Esophagus muscularis mucosa (tissue), 4 donors: ENCODE measurements around the gene RPS6KA5. TPM values are rescaled to one million over a fixed set of nuclear protein-coding genes. Genes with fewer than 3 reads are reported as not detected.

Experiments
- DNase-seq: peaks from one replicate; pipeline ENCODE4 v3.0.0-alpha.2; 2017; ENCODE audit errors: extremely low spot score
- H3K27ac ChIP-seq, 4 donors: fragments of 200-600 bp; sonication (generic); replicated peaks in 1 of 4; 1 replicate in 3 of 4; 2 replicates in 1 of 4; pipeline ENCODE4 v1.5.1; 2016 to 2019; ENCODE audit warnings: mild to moderate bottlenecking in 1 of 4
- H3K27me3 ChIP-seq, 4 donors: fragments of 200-600 bp; sonication (generic); one replicate each; pipeline versions ENCODE4 v1.5.1 to v1.6.0; 2016 to 2019
- H3K36me3 ChIP-seq, 4 donors: fragments of 200-600 bp; sonication (generic); one replicate each; pipeline ENCODE4 v1.5.1; 2016 to 2019
- H3K4me1 ChIP-seq, 4 donors: fragments of 200-600 bp; sonication (generic); one replicate each; pipeline ENCODE4 v1.5.1; 2016 to 2019
- H3K4me3 ChIP-seq, 4 donors: fragments of 200-600 bp; sonication (generic); 1 replicate in 2 of 4; 2 replicates in 2 of 4; pipeline ENCODE4 v1.5.1; 2016 to 2019; ENCODE audit warnings: mild to moderate bottlenecking in 4 of 4, moderate library complexity in 1 of 4
- H3K9me3 ChIP-seq, 4 donors: fragments of 200-600 bp; sonication (generic); 1 replicate in 3 of 4; 2 replicates in 1 of 4; pipeline ENCODE4 v1.5.1; 2016 to 2019
- EP300 ChIP-seq: sonication (generic); formaldehyde crosslinking; IDR thresholded peaks from one replicate; pipeline ENCODE4 v1.6.1; 2017; ENCODE audit warnings: antibody characterized with exemption
- POLR2A ChIP-seq: fragments of 450-650 bp; IDR thresholded peaks from one replicate; pipeline ENCODE4 v1.6.1; 2017; ENCODE audit warnings: antibody characterized with exemption, moderate library complexity, mild to moderate bottlenecking, low read depth
- POLR2AphosphoS5 ChIP-seq, 2 donors: sonication (generic); formaldehyde crosslinking; IDR thresholded peaks; one replicate each; pipeline ENCODE4 v1.6.1; 2017; ENCODE audit warnings: antibody characterized with exemption in 2 of 2
- WGBS: methylation state at CpG from one replicate; pipeline ENCODE4 v1.1.5; 2018; 5-methylcytosine and 5-hydroxymethylcytosine counted together
- intact Hi-C: fragments of 100-400 bp; cut with DNase I; formaldehyde crosslinking; loops from one replicate; pipeline ENCODE4 v1.15.1; 2023
- total RNA-seq, 4 donors: library from RNA; depleted of rRNA; stranded (reverse); fragments of >200 nt; gene quantifications; one replicate each; pipeline versions ENCODE4 v1.1.0 to v1.2.1, GENCODE V29; 2016
- TF ChIP-seq, protein P1 (sequence below), 3 experiments: fragments of 200-600 bp in 2 of 3; fragments of 450-650 bp in 1 of 3; sonication (generic) in 2 of 3; IDR thresholded peaks; one replicate each; pipeline ENCODE4 v1.5.1; 2017 to 2019; ENCODE audit warnings: antibody characterized with exemption in 3 of 3, mild to moderate bottlenecking in 2 of 3, moderate library complexity in 1 of 3

The RPS6KA5 gene
- total RNA-seq, 4 donors from 2014 or later = 30.8 to 40.6 (median 35.0) TPM

DNA sequence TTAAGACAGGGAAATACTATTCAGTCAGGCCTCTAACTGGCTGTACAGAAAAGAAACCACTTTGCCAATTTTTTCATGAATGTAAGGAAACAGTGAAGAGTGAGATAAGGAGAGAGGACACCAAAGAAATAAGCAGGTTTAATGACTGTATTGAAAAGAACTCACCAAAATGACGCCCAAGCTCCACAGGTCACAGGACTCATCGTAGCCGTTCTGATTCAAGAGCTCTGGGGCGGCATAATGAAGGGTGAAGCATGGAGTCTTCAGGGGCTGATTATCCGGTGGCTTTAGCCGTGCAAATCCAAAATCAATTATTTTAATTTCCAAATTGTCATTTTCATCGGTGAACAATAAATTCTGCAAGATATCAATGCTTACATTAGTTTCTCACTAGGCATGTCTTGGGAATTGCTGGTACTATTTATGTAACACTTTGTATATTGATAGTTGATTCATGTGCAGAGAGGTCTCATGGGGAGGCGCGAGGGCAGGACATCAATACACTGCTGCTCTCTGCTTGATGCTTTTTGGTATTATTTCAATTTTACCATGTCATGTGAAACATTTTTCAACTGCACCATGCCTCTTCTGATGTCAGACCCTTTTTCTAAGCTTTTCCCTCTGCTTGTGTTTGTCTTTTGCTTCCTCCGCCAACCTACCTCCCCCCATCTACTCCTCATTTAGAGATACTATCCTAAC lies 170.0 kb downstream of the RPS6KA5 start:
- no peak for DNase-seq
- TF ChIP-seq POLR2AphosphoS5 (IDR thresholded peaks at IDR 0.05) (no peak), POLR2A (no peak), EP300 (no peak)
- TF ChIP-seq, protein P1, sequence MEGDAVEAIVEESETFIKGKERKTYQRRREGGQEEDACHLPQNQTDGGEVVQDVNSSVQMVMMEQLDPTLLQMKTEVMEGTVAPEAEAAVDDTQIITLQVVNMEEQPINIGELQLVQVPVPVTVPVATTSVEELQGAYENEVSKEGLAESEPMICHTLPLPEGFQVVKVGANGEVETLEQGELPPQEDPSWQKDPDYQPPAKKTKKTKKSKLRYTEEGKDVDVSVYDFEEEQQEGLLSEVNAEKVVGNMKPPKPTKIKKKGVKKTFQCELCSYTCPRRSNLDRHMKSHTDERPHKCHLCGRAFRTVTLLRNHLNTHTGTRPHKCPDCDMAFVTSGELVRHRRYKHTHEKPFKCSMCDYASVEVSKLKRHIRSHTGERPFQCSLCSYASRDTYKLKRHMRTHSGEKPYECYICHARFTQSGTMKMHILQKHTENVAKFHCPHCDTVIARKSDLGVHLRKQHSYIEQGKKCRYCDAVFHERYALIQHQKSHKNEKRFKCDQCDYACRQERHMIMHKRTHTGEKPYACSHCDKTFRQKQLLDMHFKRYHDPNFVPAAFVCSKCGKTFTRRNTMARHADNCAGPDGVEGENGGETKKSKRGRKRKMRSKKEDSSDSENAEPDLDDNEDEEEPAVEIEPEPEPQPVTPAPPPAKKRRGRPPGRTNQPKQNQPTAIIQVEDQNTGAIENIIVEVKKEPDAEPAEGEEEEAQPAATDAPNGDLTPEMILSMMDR (IDR thresholded peaks at IDR 0.05) = no peak
- H3K4me3 ChIP-seq = no peak overlapping the region
- H3K36me3 ChIP-seq = peaks cover 0 to 41% (median 1%) of the 10 kb centered on the region in 4 donors
- intact Hi-C loops = no loop called here
- H3K27me3 ChIP-seq = no peaks in the 10 kb centered on the region
- no peaks in the 10 kb centered on the region for H3K9me3 ChIP-seq
- 93% methylated on average over 10 of the region's 10 CpGs for whole genome bisulfite sequencing
- peaks cover 0 to 8% (median 6%) of the 10 kb centered on the region in 4 donors for H3K4me1 ChIP-seq
- no peak overlapping the region for H3K27ac ChIP-seq

DNA sequence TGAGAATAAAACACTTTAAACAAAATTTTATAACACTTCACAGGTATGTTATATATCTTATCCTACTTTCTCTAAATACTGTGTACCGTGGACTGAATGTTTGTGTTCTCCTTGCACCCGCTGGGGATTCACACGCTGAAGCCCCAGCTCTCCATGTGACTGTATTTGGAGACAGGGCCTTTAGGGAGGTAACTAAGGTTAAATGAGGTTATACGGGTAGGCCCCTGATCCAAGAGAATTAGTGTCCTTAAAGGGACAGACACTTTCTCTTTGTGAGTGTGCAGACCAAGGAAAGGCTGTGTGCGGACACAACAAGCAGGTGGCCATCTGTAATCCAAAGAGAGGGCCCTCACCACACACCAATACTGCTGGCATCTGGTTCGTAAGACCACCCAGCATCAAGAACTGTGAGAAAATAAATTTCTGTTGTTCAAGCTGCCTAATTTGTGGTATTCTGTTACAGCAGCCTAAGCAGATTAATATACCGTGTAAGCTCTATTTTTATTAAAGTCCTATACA lies 174.1 kb downstream of the RPS6KA5 start:
- Histone ChIP-seq H3K36me3 (peaks cover 0 to 30% (median 3%) of the 10 kb centered on the region in 4 donors), H3K27ac (no peak overlapping the region), H3K9me3 (no peaks in the 10 kb centered on the region), H3K4me3 (no peak overlapping the region), H3K4me1 (no peaks in the 10 kb centered on the region), H3K27me3 (no peaks in the 10 kb centered on the region)
- intact Hi-C loops = no loop called here
- TF ChIP-seq POLR2A (no peak), POLR2AphosphoS5 (IDR thresholded peaks at IDR 0.05) (no peak), EP300 (no peak)
- TF ChIP-seq, protein P1 (IDR thresholded peaks at IDR 0.05) = no peak
- WGBS = 91% methylated on average over 7 of the region's 7 CpGs
- no peak for DNase-seq

DNA sequence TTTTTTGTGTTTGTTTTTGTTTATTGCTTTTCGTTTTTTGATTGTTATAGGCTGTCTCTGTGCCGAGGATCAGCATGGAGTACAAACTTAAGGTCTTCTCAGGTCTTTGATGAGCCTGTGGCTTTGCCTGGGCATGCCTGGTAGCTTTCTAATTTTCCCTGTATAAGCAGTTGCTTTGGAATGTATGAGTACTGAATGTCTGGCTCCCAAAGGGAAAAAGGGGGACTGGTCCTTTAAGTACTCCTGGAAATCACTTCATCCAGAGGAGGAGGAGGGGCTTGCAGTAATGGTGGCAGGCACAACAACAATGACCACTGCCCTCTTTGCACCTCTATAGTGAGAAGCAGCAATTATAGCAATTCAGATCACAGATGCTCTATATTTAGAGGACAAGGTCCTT lies 176.7 kb downstream of the RPS6KA5 start:
- H3K27ac ChIP-seq = no peak overlapping the region
- intact Hi-C loops = no loop called here
- no peaks in the 10 kb centered on the region for H3K4me1 ChIP-seq
- H3K36me3 ChIP-seq = peaks cover 0 to 22% (median 3%) of the 10 kb centered on the region in 4 donors
- TF ChIP-seq EP300 = no peak
- TF ChIP-seq, protein P1 (IDR thresholded peaks at IDR 0.05) = no peak
- no peak for TF ChIP-seq POLR2AphosphoS5 (IDR thresholded peaks at IDR 0.05)
- no peak for TF ChIP-seq POLR2A
- no peak for DNase-seq
- no peak overlapping the region for H3K4me3 ChIP-seq
- 81% methylated on average over 2 of the region's 2 CpGs for WGBS
- H3K27me3 ChIP-seq = no peaks in the 10 kb centered on the region
- H3K9me3 ChIP-seq = no peaks in the 10 kb centered on the region

DNA sequence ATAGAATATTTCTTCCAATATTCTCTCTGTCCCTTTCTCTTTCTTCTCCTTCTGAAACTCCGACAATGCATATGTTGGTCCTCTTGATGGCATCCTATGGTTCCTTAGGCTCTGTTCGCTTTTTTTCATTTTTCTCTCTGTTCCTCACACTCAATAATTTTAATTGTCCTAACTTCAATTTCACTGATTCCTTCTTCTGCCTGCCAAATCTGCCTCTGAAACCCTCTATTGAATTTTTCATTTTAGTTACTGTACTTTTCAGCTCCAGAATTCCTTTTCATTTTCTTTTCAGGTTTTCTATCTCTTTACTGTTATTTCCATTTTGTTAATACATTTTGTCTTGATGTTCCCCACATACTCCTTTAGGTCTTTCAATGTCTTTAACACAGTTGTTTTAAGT lies 177.2 kb downstream of the RPS6KA5 start:
- Histone ChIP-seq H3K4me1 (no peaks in the 10 kb centered on the region), H3K27me3 (no peaks in the 10 kb centered on the region), H3K4me3 (no peak overlapping the region), H3K27ac (no peak overlapping the region), H3K9me3 (no peaks in the 10 kb centered on the region), H3K36me3 (peaks cover 0 to 22% (median 3%) of the 10 kb centered on the region in 4 donors)
- 98% methylated on average over 2 of the region's 2 CpGs for WGBS
- no peak for TF ChIP-seq POLR2AphosphoS5 (IDR thresholded peaks at IDR 0.05)
- TF ChIP-seq, protein P1 (IDR thresholded peaks at IDR 0.05) = no peak
- no peak for DNase-seq
- intact Hi-C loops = no loop called here

DNA sequence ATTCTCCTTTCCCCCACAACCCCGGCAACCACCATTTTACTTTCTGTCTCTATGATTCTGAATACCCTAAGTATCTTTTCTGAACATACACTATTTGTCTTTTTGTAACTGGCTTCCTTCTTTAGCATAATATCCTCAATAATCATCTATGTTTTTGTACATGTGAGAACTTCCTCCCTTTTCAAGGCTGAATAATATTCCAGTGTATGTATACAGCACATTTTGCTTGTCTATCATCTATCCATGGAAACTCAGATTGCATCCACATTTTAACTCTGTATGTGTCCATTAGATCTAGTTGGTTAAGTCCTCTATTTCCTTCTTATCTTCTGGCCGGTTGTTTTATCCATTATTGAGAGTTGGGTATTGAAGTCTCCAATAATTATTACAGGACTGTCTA lies 180.2 kb downstream of the RPS6KA5 start:
- intact Hi-C loops = no loop called here
- no peaks in the 10 kb centered on the region for H3K27me3 ChIP-seq
- no peaks in the 10 kb centered on the region for H3K4me1 ChIP-seq
- no peaks in the 10 kb centered on the region for H3K9me3 ChIP-seq
- WGBS = 98% methylated on average over 2 of the region's 2 CpGs
- no peak for TF ChIP-seq POLR2AphosphoS5 (IDR thresholded peaks at IDR 0.05)
- TF ChIP-seq EP300 = no peak
- no peak for DNase-seq
- no peak overlapping the region for H3K27ac ChIP-seq
- no peak overlapping the region for H3K4me3 ChIP-seq
- H3K36me3 ChIP-seq = peaks cover 0 to 23% (median 9%) of the 10 kb centered on the region in 4 donors
